Astrocyte (in vitro differentiated cells and primary cell): ENCODE results near the gene PRKCE. TPM values are rescaled to one million over a fixed set of nuclear protein-coding genes. Genes with fewer than 3 reads are reported as not detected.

Experiments used
- DNase-seq: peaks from one replicate; pipeline ENCODE4 v3.0.0-alpha.2; 2010; ENCODE audit warnings: low read depth
- FAIRE-seq: peaks from 2 replicates; lab custom pipeline; 2011; peaks lifted over from hg19 to GRCh38; lab: Jason Lieb, UNC
- H2AFZ ChIP-seq: 2 replicates; pipeline ENCODE4 v1.6.0; 2012; ENCODE audit warnings: low read depth, low read length, inconsistent platforms
- H3K27ac ChIP-seq: 2 replicates; pipeline ENCODE4 v1.5.1; 2011; ENCODE audit warnings: low read depth, low read length, inconsistent platforms
- H3K27me3 ChIP-seq: 2 replicates; pipeline ENCODE4 v1.6.0; 2011; ENCODE audit warnings: low read length, inconsistent platforms; ENCODE audit not compliant: insufficient read depth
- H3K36me3 ChIP-seq: 2 replicates; pipeline ENCODE4 v1.5.1; 2011; ENCODE audit warnings: low read length, inconsistent platforms; ENCODE audit not compliant: insufficient read depth
- H3K4me1 ChIP-seq: 2 replicates; pipeline ENCODE4 v1.5.1; 2011; ENCODE audit warnings: low read length, inconsistent platforms; ENCODE audit not compliant: insufficient read depth
- H3K4me2 ChIP-seq: 2 replicates; pipeline ENCODE4 v1.6.0; 2012; ENCODE audit warnings: low read length, inconsistent platforms
- H3K4me3 ChIP-seq: 2 replicates; pipeline ENCODE4 v1.5.1; 2011; ENCODE audit warnings: low read depth, mild to moderate bottlenecking, low read length, inconsistent platforms; ENCODE audit not compliant: insufficient read depth
- H3K79me2 ChIP-seq: 2 replicates; pipeline ENCODE4 v1.6.0; 2012; ENCODE audit warnings: mild to moderate bottlenecking, low read length, inconsistent platforms; ENCODE audit not compliant: insufficient read depth
- H3K9ac ChIP-seq: 2 replicates; pipeline ENCODE4 v1.6.0; 2012; ENCODE audit warnings: mild to moderate bottlenecking, low read length, inconsistent platforms
- H3K9me3 ChIP-seq: 2 replicates; pipeline ENCODE4 v1.5.1; 2012; ENCODE audit warnings: low read depth, mild to moderate bottlenecking, low read length, inconsistent platforms; ENCODE audit not compliant: insufficient read depth
- H4K20me1 ChIP-seq: 2 replicates; pipeline ENCODE4 v1.6.0; 2012; ENCODE audit warnings: low read length, inconsistent platforms; ENCODE audit not compliant: insufficient read depth
- H3K27ac Mint-ChIP-seq: one replicate; pipeline ENCODE4 v1.8.0; 2021; ENCODE audit warnings: mild to moderate bottlenecking, mixed read lengths; ENCODE audit not compliant: unreplicated experiment
- H3K27me3 Mint-ChIP-seq: one replicate; pipeline ENCODE4 v1.8.0; 2021; ENCODE audit warnings: low read depth, mixed read lengths; ENCODE audit not compliant: unreplicated experiment
- H3K36me3 Mint-ChIP-seq: one replicate; pipeline ENCODE4 v1.8.0; 2021; ENCODE audit warnings: low read depth, mixed read lengths; ENCODE audit not compliant: unreplicated experiment
- H3K4me1 Mint-ChIP-seq: one replicate; pipeline ENCODE4 v1.8.0; 2021; ENCODE audit warnings: low read depth, mixed read lengths; ENCODE audit not compliant: unreplicated experiment
- H3K4me3 Mint-ChIP-seq: one replicate; pipeline ENCODE4 v1.8.0; 2021; ENCODE audit warnings: mild to moderate bottlenecking, moderate library complexity, mixed read lengths; ENCODE audit not compliant: unreplicated experiment
- H3K9me3 Mint-ChIP-seq: one replicate; pipeline ENCODE4 v1.8.0; 2021; ENCODE audit warnings: mild to moderate bottlenecking, mixed read lengths; ENCODE audit not compliant: unreplicated experiment
- EZH2 ChIP-seq: IDR thresholded peaks from 2 replicates; pipeline ENCODE4 v1.6.1; 2012; ENCODE audit warnings: mild to moderate bottlenecking, low read length, inconsistent platforms; ENCODE audit not compliant: insufficient read depth
- total RNA-seq: library from RNA; stranded (reverse); gene quantifications from 2 replicates; pipeline ENCODE4 v1.2.1, GENCODE V29; 2021
- TF ChIP-seq, protein P1 (sequence below): IDR thresholded peaks from 2 replicates; pipeline ENCODE4 v1.5.1; 2011; ENCODE audit warnings: low read depth, mild to moderate bottlenecking, inconsistent platforms, low read length, moderate library complexity; ENCODE audit not compliant: insufficient read depth

PRKCE gene
- total RNA-seq, 1 donor from 2014 or later, result 12.8 TPM

DNA sequence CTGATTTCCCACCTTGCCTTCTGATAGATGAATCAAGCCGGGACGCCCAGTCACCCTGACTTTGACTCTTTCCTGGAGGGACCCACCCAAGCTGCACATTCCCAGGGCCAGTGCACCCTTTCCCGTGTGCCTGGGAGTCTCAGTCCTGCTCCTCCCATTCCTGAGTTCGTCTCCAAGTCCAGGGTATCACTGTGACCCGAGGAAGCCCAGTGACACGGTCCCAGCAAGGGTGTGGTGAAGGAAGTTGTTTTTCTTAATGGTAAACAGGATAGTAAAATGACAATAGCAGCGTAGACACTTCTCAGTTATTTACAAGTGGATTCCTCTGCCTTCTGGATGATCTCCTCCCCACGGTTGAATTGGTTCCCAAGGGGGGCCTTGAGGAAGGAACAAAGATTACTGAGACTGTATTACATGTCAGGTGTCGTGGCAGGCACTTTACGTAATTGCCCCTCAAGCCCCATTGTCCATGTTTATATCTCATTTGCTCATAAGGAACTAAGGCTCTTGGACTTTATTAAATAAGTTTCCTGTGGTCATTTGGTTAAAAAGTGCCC, 123.3 kb downstream of the PRKCE start:
- peaks cover 16% of the 10 kb centered on the region for H3K27me3 Mint-ChIP-seq
- Histone ChIP-seq H3K36me3 (no peaks in the 10 kb centered on the region), H3K4me3 (no peak overlapping the region), H3K27me3 (no peaks in the 10 kb centered on the region), H3K4me2 (no peak overlapping the region), H2AFZ (no peak overlapping the region), H4K20me1 (peaks cover 40% of the 10 kb centered on the region), H3K79me2 (peaks cover 3% of the 10 kb centered on the region), H3K27ac (no peak overlapping the region), H3K4me1 (peaks cover 9% of the 10 kb centered on the region), H3K9ac (no peak overlapping the region), H3K9me3 (no peaks in the 10 kb centered on the region)
- peaks cover 12% of the 10 kb centered on the region for H3K4me1 Mint-ChIP-seq
- TF ChIP-seq EZH2, result no peak
- TF ChIP-seq, protein P1, sequence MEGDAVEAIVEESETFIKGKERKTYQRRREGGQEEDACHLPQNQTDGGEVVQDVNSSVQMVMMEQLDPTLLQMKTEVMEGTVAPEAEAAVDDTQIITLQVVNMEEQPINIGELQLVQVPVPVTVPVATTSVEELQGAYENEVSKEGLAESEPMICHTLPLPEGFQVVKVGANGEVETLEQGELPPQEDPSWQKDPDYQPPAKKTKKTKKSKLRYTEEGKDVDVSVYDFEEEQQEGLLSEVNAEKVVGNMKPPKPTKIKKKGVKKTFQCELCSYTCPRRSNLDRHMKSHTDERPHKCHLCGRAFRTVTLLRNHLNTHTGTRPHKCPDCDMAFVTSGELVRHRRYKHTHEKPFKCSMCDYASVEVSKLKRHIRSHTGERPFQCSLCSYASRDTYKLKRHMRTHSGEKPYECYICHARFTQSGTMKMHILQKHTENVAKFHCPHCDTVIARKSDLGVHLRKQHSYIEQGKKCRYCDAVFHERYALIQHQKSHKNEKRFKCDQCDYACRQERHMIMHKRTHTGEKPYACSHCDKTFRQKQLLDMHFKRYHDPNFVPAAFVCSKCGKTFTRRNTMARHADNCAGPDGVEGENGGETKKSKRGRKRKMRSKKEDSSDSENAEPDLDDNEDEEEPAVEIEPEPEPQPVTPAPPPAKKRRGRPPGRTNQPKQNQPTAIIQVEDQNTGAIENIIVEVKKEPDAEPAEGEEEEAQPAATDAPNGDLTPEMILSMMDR, result no peak
- FAIRE-seq (no peak), DNase-seq (no peak)
- no peaks in the 10 kb centered on the region for H3K36me3 Mint-ChIP-seq
- H3K9me3 Mint-ChIP-seq, result peaks cover 5% of the 10 kb centered on the region
- H3K4me3 Mint-ChIP-seq, result no peak overlapping the region
- H3K27ac Mint-ChIP-seq, result no peak overlapping the region

DNA sequence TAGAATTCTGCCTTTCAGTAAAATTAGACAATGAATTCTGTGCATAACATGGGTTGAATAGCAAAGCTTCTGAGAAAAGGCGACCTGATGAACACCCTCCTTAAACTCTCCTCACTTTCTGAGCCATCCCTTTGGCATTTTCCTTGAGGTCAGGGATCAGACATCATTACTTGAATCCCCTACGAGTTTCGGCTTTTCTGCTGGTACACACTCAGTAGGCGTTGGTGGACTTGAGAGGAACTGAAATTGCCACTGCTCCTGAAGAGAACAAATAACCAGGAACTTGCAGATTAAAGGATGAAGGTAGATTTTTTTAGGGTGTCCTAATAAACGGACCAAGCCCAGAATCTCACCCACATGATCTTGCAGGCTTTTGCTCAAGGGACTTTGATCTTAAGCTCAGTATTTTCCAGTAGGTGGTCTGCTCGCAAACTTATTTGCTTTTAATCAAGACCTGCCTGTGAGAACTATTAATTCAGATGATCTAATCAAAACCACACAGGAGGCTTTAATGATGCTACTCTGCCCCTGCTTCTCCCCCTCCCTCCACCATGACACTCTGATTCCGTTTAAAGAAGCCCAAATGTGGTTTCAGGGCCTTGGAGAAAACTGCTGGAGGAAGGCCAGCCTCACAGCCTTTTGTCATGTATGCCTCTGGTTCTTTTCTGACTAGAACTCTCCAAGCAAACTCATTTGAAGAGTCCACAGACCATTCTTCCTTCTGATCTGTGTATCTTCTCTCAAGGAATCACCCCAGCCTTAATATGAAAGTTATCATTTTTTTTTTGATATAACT, 124.9 kb downstream of the PRKCE start:
- no peaks in the 10 kb centered on the region for H3K27me3 ChIP-seq
- no peak overlapping the region for H3K4me3 Mint-ChIP-seq
- H3K27ac ChIP-seq, result no peak overlapping the region
- peaks cover 12% of the 10 kb centered on the region for H3K27me3 Mint-ChIP-seq
- H3K9ac ChIP-seq, result no peak overlapping the region
- no peak overlapping the region for H2AFZ ChIP-seq
- H3K9me3 ChIP-seq, result no peaks in the 10 kb centered on the region
- peak overlapping the region; percentile 33 for H3K4me2 ChIP-seq
- peaks cover 3% of the 10 kb centered on the region for H3K9me3 Mint-ChIP-seq
- peaks cover 9% of the 10 kb centered on the region for H3K4me1 ChIP-seq
- TF ChIP-seq EZH2, result no peak
- TF ChIP-seq, protein P1, result no peak
- H3K36me3 ChIP-seq, result no peaks in the 10 kb centered on the region
- DNase-seq, result peak; percentile 43
- H3K36me3 Mint-ChIP-seq, result no peaks in the 10 kb centered on the region
- H4K20me1 ChIP-seq, result peaks cover 26% of the 10 kb centered on the region
- H3K4me3 ChIP-seq, result no peak overlapping the region
- H3K79me2 ChIP-seq, result peaks cover 3% of the 10 kb centered on the region
- peaks cover 12% of the 10 kb centered on the region for H3K4me1 Mint-ChIP-seq
- peak; percentile 43 for FAIRE-seq
- H3K27ac Mint-ChIP-seq, result no peak overlapping the region
